PFSK-1 (cell line): Measurements from ENCODE around the gene UBAC2.

ENCODE experiments used
- FOXP2 ChIP-seq: optimal IDR thresholded peaks from 2 replicates; pipeline ENCODE3; 2011; ENCODE audit warnings: borderline replicate concordance, control low read depth, inconsistent platforms; ENCODE audit not compliant: insufficient read depth; ENCODE audit errors: extremely low read length, extremely low read depth
- POLR2AphosphoS5 ChIP-seq: IDR thresholded peaks from 2 replicates; pipeline ENCODE4 v1.6.1; 2012; ENCODE audit warnings: low read depth, mild to moderate bottlenecking, control low read depth, low read length, moderate library complexity
- SIN3A ChIP-seq: IDR thresholded peaks from 2 replicates; pipeline ENCODE4 v1.6.1; 2012; ENCODE audit warnings: mild to moderate bottlenecking, low read length, moderate library complexity, borderline replicate concordance; ENCODE audit not compliant: insufficient read depth
- TAF1 ChIP-seq: IDR thresholded peaks from 2 replicates; pipeline ENCODE4 v1.6.1; 2012; ENCODE audit warnings: low read length, control low read depth, borderline replicate concordance; ENCODE audit not compliant: insufficient read depth
- TF ChIP-seq, protein P1 (sequence below), 2 experiments: IDR thresholded peaks; 2 replicates each; pipeline versions ENCODE4 v1.6.1 to v1.8.0; 2011 to 2012; ENCODE audit warnings: low read depth in 2 of 2, low read length in 2 of 2, control low read depth in 1 of 2, inconsistent platforms in 1 of 2, mild to moderate bottlenecking in 1 of 2, moderate library complexity in 1 of 2; ENCODE audit not compliant: insufficient read depth in 1 of 2

Gene UBAC2

DNA sequence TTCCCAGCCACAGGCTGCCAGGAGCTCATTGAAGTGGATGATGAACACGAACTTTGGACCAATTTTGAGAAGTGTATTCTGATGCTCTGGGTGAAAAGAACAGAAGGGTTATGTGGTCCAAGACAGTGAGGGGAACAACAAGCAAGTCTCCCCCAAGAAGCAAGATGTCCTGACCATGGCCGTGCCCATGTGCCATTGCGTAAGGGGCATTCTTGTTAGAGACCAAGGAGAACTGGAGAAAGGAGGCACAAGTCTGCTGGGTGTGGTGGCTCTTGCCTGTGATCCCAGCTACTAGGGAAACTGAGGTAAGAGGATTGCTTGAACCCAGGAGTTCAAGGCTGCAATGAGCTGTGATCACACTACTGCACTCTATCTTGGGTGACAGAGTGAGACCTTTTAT, 27.0 kb upstream of the UBAC2 start:
- TF ChIP-seq FOXP2 (no peak), SIN3A (no peak), POLR2AphosphoS5 (no peak), TAF1 (no peak)
- TF ChIP-seq, protein P1, sequence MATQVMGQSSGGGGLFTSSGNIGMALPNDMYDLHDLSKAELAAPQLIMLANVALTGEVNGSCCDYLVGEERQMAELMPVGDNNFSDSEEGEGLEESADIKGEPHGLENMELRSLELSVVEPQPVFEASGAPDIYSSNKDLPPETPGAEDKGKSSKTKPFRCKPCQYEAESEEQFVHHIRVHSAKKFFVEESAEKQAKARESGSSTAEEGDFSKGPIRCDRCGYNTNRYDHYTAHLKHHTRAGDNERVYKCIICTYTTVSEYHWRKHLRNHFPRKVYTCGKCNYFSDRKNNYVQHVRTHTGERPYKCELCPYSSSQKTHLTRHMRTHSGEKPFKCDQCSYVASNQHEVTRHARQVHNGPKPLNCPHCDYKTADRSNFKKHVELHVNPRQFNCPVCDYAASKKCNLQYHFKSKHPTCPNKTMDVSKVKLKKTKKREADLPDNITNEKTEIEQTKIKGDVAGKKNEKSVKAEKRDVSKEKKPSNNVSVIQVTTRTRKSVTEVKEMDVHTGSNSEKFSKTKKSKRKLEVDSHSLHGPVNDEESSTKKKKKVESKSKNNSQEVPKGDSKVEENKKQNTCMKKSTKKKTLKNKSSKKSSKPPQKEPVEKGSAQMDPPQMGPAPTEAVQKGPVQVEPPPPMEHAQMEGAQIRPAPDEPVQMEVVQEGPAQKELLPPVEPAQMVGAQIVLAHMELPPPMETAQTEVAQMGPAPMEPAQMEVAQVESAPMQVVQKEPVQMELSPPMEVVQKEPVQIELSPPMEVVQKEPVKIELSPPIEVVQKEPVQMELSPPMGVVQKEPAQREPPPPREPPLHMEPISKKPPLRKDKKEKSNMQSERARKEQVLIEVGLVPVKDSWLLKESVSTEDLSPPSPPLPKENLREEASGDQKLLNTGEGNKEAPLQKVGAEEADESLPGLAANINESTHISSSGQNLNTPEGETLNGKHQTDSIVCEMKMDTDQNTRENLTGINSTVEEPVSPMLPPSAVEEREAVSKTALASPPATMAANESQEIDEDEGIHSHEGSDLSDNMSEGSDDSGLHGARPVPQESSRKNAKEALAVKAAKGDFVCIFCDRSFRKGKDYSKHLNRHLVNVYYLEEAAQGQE (IDR thresholded peaks at IDR 0.05; ENCODE audit: insufficient read depth in 1 of 2, low read depth in 2 of 2, low read length in 2 of 2): no peak

DNA sequence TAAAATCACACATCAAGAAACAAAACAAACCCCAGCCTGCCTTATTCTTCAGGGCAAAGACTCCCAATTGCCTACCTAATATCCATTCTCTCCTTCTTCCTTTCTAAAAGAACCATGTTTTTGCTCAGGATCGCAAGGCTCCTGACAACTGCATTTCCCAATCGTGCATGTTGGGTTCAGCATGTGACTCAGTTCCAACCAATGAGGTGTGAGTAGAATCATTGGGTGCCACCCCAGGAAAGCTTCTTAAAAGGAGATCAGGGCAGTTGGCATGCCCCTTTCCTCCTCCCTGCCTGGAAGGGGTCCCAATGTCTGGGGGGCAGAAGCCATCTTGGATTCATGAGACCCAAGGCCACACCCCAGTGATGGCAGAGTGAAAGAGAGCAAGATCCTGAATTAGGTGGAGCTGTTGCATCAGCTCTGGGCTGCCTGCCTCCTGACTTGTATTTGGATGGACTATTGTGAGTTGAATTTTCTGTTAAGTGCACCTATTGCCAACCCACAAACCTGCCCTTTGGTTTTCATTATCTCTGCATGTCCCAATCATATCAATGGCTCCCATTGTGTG, 26.0 kb upstream of the UBAC2 start:
- no peak for TF ChIP-seq POLR2AphosphoS5
- TF ChIP-seq, protein P1 (IDR thresholded peaks at IDR 0.05; ENCODE audit: insufficient read depth in 1 of 2, low read depth in 2 of 2, low read length in 2 of 2): no peak
- no peak for TF ChIP-seq SIN3A
- TF ChIP-seq FOXP2: no peak
- TF ChIP-seq TAF1: no peak

GRCh38 chr13:99176309-99177276, 24.1 kb upstream of the UBAC2 start:
- TF ChIP-seq TAF1 (no peak), SIN3A (no peak), POLR2AphosphoS5 (no peak), FOXP2 (no peak)
- TF ChIP-seq, protein P1 (IDR thresholded peaks at IDR 0.05; ENCODE audit: insufficient read depth in 1 of 2, low read depth in 2 of 2, low read length in 2 of 2): no peak

- no peak for TF ChIP-seq TAF1
- TF ChIP-seq, protein P1 (IDR thresholded peaks at IDR 0.05; ENCODE audit: insufficient read depth in 1 of 2, low read depth in 2 of 2, low read length in 2 of 2): no peak
- TF ChIP-seq POLR2AphosphoS5: no peak
- TF ChIP-seq SIN3A: no peak
- TF ChIP-seq FOXP2: no peak
Observed at GRCh38 chr13:99178636-99179035, 22.0 kb upstream of the UBAC2 start.
